ENCODE results near the gene ERG. TPM values are rescaled to one million over a fixed set of nuclear protein-coding genes. Genes with fewer than 3 reads are reported as not detected.

Gene ERG
- polyA plus RNA-seq, 1 donor from 2014 or later = not detected

- no peak overlapping the region for H3K9ac ChIP-seq (ENCODE audit: low read length)
- H3K79me2 ChIP-seq (replicated peaks; ENCODE audit: insufficient read depth, low read length) = no peaks in the 10 kb centered on the region
- no peak overlapping the region for H2AFZ ChIP-seq (ENCODE audit: low read depth, low read length)
- H3K36me3 ChIP-seq (ENCODE audit: insufficient read depth, low read length) = no peaks in the 10 kb centered on the region
- H3K4me3 ChIP-seq (ENCODE audit: low read length) = no peak overlapping the region
- no peak for TF ChIP-seq POLR2AphosphoS5 (IDR thresholded peaks at IDR 0.05)
- TF ChIP-seq MXI1 (conservative IDR thresholded peaks at IDR 0.05; ENCODE audit: poor library complexity, severe bottlenecking) = no peak
- no peak for TF ChIP-seq EP300 (conservative IDR thresholded peaks at IDR 0.05; ENCODE audit: poor library complexity, severe bottlenecking)
- no peak for TF ChIP-seq EZH2 (IDR thresholded peaks at IDR 0.05; ENCODE audit: borderline replicate concordance, insufficient read depth, low read length, poor library complexity, severe bottlenecking)
- TF ChIP-seq CTCF (IDR thresholded peaks at IDR 0.05; ENCODE audit: poor library complexity, severe bottlenecking) = no peak
- H3K27ac ChIP-seq (ENCODE audit: low read length) = no peak overlapping the region
- no peak overlapping the region for H3K4me2 ChIP-seq (ENCODE audit: low read length)
- no peaks in the 10 kb centered on the region for H3K27me3 ChIP-seq (ENCODE audit: insufficient read depth, low read depth, low read length)
- no peaks in the 10 kb centered on the region for H4K20me1 ChIP-seq (ENCODE audit: insufficient read depth)
- no peaks in the 10 kb centered on the region for H3K9me3 ChIP-seq (ENCODE audit: low read length)
- H3K9me2 ChIP-seq (ENCODE audit: insufficient read depth, low read length) = no peaks in the 10 kb centered on the region
- no peaks in the 10 kb centered on the region for H3F3A ChIP-seq (ENCODE audit: insufficient read depth, low read length, poor library complexity, severe bottlenecking)
Measured at GRCh38 chr21:38531591-38531990, 33.3 kb upstream of the ERG start.

GRCh38 chr21:38531039-38531541 lies 32.8 kb upstream of the ERG start:
- H3K27ac ChIP-seq (ENCODE audit: low read length) = no peak overlapping the region
- no peaks in the 10 kb centered on the region for H3K79me2 ChIP-seq (replicated peaks; ENCODE audit: insufficient read depth, low read length)
- H3K9me2 ChIP-seq (ENCODE audit: insufficient read depth, low read length) = no peaks in the 10 kb centered on the region
- H3K4me3 ChIP-seq (ENCODE audit: low read length) = no peak overlapping the region
- TF ChIP-seq EP300 (conservative IDR thresholded peaks at IDR 0.05; ENCODE audit: poor library complexity, severe bottlenecking) (no peak), CTCF (IDR thresholded peaks at IDR 0.05; ENCODE audit: poor library complexity, severe bottlenecking) (no peak), POLR2AphosphoS5 (IDR thresholded peaks at IDR 0.05) (no peak), REST (IDR thresholded peaks at IDR 0.05; ENCODE audit: borderline replicate concordance) (no peak), SMC3 (conservative IDR thresholded peaks at IDR 0.05; ENCODE audit: poor library complexity) (no peak), TAF1 (IDR thresholded peaks at IDR 0.05; ENCODE audit: low read depth) (no peak), EZH2 (IDR thresholded peaks at IDR 0.05; ENCODE audit: borderline replicate concordance, insufficient read depth, low read length, poor library complexity, severe bottlenecking) (no peak), RAD21 (conservative IDR thresholded peaks at IDR 0.05) (no peak), MXI1 (conservative IDR thresholded peaks at IDR 0.05; ENCODE audit: poor library complexity, severe bottlenecking) (no peak)
- H3F3A ChIP-seq (ENCODE audit: insufficient read depth, low read length, poor library complexity, severe bottlenecking) = no peaks in the 10 kb centered on the region
- no peak overlapping the region for H3K4me2 ChIP-seq (ENCODE audit: low read length)
- H3K36me3 ChIP-seq (ENCODE audit: insufficient read depth, low read length) = no peaks in the 10 kb centered on the region
- H3K9ac ChIP-seq (ENCODE audit: low read length) = no peak overlapping the region
- H3K9me3 ChIP-seq (ENCODE audit: low read length) = no peaks in the 10 kb centered on the region
- no peaks in the 10 kb centered on the region for H3K27me3 ChIP-seq (ENCODE audit: insufficient read depth, low read depth, low read length)
- no peaks in the 10 kb centered on the region for H4K20me1 ChIP-seq (ENCODE audit: insufficient read depth)
- H2AFZ ChIP-seq (ENCODE audit: low read depth, low read length) = no peak overlapping the region
